Measurements from ENCODE around the gene HMX3. TPM values are rescaled to one million over a fixed set of nuclear protein-coding genes. Genes with fewer than 3 reads are reported as not detected.

Gene HMX3
- total RNA-seq, 1 donor from 2014 or later = not detected

GRCh38 chr10:123093489-123093888, 42.3 kb upstream of the HMX3 start:
- TF ChIP-seq, protein P1, sequence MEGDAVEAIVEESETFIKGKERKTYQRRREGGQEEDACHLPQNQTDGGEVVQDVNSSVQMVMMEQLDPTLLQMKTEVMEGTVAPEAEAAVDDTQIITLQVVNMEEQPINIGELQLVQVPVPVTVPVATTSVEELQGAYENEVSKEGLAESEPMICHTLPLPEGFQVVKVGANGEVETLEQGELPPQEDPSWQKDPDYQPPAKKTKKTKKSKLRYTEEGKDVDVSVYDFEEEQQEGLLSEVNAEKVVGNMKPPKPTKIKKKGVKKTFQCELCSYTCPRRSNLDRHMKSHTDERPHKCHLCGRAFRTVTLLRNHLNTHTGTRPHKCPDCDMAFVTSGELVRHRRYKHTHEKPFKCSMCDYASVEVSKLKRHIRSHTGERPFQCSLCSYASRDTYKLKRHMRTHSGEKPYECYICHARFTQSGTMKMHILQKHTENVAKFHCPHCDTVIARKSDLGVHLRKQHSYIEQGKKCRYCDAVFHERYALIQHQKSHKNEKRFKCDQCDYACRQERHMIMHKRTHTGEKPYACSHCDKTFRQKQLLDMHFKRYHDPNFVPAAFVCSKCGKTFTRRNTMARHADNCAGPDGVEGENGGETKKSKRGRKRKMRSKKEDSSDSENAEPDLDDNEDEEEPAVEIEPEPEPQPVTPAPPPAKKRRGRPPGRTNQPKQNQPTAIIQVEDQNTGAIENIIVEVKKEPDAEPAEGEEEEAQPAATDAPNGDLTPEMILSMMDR (IDR thresholded peaks at IDR 0.05) = no peak
- Histone ChIP-seq H3K4me3 (no peak overlapping the region), H3K36me3 (no peaks in the 10 kb centered on the region), H3K27me3 (ENCODE audit: low read depth) (no peaks in the 10 kb centered on the region), H3K27ac (no peak overlapping the region), H3K4me1 (no peaks in the 10 kb centered on the region), H3K9me3 (no peaks in the 10 kb centered on the region)
- no peak for DNase-seq
- ATAC-seq = no peak
- intact Hi-C loops (cut with DNase I) = no loop called here

GRCh38 chr10:123096452-123096851, 39.3 kb upstream of the HMX3 start:
- intact Hi-C loops (cut with DNase I) = no loop called here

GRCh38 chr10:123097039-123097438, 38.7 kb upstream of the HMX3 start:
- H3K4me1 ChIP-seq = no peaks in the 10 kb centered on the region
- H3K36me3 ChIP-seq = no peaks in the 10 kb centered on the region
- ATAC-seq (no peak), DNase-seq (no peak)
- H3K4me3 ChIP-seq = no peak overlapping the region
- intact Hi-C loops (cut with DNase I) = no loop called here
- H3K27me3 ChIP-seq (ENCODE audit: low read depth) = no peaks in the 10 kb centered on the region
- H3K9me3 ChIP-seq = no peaks in the 10 kb centered on the region
- TF ChIP-seq, protein P1 (IDR thresholded peaks at IDR 0.05) = no peak
- no peak overlapping the region for H3K27ac ChIP-seq

More at GRCh38 chr10:123096452-123096851, 39.3 kb upstream of the HMX3 start:
- Histone ChIP-seq H3K27ac (no peak overlapping the region), H3K4me3 (no peak overlapping the region), H3K27me3 (ENCODE audit: low read depth) (no peaks in the 10 kb centered on the region), H3K36me3 (no peaks in the 10 kb centered on the region), H3K9me3 (no peaks in the 10 kb centered on the region), H3K4me1 (no peaks in the 10 kb centered on the region)
- TF ChIP-seq, protein P1 (IDR thresholded peaks at IDR 0.05) = no peak
- no peak for ATAC-seq
- DNase-seq = no peak

DNA sequence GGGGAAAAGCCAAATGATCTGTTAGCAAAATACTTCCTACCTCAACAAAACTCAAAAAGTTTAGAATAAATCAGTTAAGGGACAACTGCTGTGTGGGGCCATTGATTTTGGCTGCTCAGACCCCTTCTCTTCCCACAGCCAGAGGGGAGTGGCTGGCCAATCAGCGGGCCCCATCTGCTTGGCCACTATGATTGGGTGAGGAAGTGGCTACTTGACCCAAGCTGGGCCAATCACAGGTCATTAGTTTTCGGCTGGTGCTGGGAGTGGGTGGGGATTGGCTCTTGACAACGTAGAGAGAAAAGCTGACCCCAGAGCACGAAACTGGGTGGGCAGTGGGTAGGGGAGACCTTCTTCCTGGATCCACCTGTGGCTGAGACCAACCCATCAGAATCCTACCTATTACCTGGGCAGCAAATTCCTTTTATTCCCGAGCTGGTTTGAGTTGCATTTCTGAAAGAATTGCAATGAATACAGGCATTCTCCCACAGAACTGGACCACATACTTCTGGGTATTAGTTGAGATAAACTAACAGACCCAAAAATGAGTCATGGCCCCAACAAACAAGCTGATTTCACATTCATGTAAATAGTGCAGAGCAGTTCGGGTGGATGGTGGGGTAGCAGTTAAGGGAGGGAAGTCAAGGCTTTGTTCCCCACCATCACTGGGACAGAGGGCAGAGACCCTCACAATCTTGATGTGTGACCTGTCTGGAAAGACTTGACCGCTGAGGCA, 35.6 kb upstream of the HMX3 start:
- DNase-seq (no peak), ATAC-seq (no peak)
- Histone ChIP-seq H3K4me3 (no peak overlapping the region), H3K27me3 (ENCODE audit: low read depth) (peaks cover 6% of the 10 kb centered on the region), H3K36me3 (no peaks in the 10 kb centered on the region), H3K9me3 (no peaks in the 10 kb centered on the region), H3K27ac (no peak overlapping the region), H3K4me1 (no peaks in the 10 kb centered on the region)
- TF ChIP-seq, protein P1 (IDR thresholded peaks at IDR 0.05) = no peak
- intact Hi-C loops (cut with DNase I) = no loop called here

DNA sequence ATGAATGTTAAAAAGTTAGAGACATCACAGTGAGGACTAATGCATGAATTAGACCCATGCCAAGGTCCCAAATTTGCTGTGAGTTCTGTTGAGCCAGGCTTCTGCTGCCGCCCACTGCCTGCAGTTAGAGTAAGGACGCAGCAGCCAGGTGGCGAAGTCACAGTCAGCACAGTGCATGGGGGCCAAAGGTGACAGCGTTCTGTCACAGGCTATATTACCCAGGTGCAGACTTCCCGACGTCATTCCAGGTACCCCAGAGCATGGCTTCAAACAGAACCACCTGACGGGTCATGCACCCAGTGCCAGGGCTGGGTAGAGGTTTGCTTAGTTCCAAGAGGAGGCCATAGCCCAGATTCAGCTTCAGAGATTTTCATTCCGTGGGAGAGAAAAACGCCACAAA, 33.9 kb upstream of the HMX3 start:
- H3K27me3 ChIP-seq (ENCODE audit: low read depth) = peaks cover 6% of the 10 kb centered on the region

More for the DNA sequence above, 33.9 kb upstream of the HMX3 start:
- H3K4me1 ChIP-seq = no peaks in the 10 kb centered on the region
- no peak overlapping the region for H3K27ac ChIP-seq
- DNase-seq = no peak
- TF ChIP-seq, protein P1 (IDR thresholded peaks at IDR 0.05) = no peak
- no peak for ATAC-seq
- intact Hi-C loops (cut with DNase I) = no loop called here
- no peak overlapping the region for H3K4me3 ChIP-seq
- no peaks in the 10 kb centered on the region for H3K9me3 ChIP-seq
- no peaks in the 10 kb centered on the region for H3K36me3 ChIP-seq
